Measurements from ENCODE around the gene TMEM183A.

DNA sequence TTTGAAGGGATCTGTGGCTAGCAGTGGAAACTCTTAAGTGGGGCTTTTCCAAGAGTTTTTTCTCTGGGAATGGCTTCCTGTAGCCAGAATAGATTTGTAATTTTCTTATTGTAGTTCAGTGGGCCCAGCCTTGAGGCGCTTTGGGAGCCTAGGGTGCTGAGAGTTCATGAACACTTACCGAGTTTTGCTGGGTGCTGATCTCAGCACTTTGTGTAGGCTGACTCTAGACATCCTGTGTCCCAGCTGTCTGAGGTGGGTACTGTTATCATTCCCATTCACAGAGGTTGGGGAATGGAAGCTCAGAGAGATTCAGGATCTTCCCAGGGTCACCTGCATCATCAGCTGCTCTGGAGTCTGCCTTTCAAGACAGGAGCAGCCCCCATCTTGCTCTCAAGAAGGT, 26.1 kb downstream of the TMEM183A start:
- TF ChIP-seq, protein P1, sequence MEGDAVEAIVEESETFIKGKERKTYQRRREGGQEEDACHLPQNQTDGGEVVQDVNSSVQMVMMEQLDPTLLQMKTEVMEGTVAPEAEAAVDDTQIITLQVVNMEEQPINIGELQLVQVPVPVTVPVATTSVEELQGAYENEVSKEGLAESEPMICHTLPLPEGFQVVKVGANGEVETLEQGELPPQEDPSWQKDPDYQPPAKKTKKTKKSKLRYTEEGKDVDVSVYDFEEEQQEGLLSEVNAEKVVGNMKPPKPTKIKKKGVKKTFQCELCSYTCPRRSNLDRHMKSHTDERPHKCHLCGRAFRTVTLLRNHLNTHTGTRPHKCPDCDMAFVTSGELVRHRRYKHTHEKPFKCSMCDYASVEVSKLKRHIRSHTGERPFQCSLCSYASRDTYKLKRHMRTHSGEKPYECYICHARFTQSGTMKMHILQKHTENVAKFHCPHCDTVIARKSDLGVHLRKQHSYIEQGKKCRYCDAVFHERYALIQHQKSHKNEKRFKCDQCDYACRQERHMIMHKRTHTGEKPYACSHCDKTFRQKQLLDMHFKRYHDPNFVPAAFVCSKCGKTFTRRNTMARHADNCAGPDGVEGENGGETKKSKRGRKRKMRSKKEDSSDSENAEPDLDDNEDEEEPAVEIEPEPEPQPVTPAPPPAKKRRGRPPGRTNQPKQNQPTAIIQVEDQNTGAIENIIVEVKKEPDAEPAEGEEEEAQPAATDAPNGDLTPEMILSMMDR (IDR thresholded peaks at IDR 0.05) = no peak
- TF ChIP-seq POLR2AphosphoS5 (IDR thresholded peaks at IDR 0.05; ENCODE audit: low read depth, low read length) = no peak
- no peak for TF ChIP-seq MEF2A (IDR thresholded peaks at IDR 0.05; ENCODE audit: borderline replicate concordance, low read depth)

All from SK-N-SH (cell line).